ENCODE results near the gene CAMTA2.

Gene CAMTA2

DNA sequence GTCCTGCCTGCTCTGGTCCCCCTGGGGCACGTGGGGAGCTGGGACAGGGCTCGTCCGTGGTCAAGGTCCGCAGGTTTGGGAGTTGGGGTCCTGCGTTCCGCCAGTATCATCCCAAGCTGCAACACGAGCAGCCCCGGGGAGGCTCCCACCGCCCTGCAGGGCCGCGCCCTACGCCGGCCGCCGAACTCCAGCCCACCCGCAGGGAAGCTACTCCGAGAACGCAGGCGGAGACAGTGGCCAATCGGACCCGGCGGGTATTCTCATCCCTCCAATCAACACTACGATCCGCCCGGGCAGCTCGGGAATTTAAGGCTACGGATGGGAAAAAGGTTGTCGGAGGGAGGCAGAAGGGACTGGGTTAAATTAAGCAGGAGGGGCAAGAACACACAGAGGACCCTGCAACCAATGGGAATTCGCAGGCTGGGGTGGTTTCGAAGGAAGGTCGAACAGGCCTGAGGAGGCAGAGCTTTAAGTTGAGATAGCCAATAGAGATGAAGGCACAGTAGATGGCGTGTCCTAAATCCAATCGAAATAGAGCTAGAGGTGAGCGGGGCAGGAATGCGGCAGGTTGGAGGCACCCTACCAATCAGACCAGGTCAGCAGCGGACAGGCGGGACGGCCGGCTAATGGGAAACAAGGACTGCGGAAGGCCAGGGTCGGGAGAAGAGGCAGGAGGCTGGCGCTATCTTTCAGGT, 20.5 kb downstream of the CAMTA2 start:
- DNase-seq, result peak; percentile 97

- DNase-seq, result no peak
Observed at GRCh38 chr17:4965311-4965986, 22.0 kb downstream of the CAMTA2 start.

- DNase-seq, result no peak
Observed at GRCh38 chr17:4960279-4960922, 27.1 kb downstream of the CAMTA2 start.

- DNase-seq, result no peak
Observed at GRCh38 chr17:4959261-4959965, 28.1 kb downstream of the CAMTA2 start.

DNA sequence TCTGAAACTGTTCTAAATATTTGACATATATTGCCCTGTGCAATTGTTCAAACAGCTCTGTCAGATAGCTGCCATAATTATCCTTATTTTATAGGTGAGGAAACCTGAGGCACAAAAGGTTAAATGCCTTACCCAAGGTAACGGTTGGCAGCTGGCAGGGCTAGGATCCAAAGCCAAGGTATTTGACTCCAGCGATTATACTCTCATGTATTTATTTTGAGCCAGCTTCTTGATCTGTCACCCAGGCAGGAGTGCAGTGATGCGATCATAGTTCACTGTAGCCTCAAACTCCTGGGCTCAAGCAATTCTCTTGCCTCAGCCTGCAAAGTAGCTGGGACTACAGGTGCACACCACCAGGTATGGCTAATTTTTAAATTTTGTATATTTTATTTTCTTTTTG, 29.4 kb downstream of the CAMTA2 start:
- DNase-seq, result no peak

DNA sequence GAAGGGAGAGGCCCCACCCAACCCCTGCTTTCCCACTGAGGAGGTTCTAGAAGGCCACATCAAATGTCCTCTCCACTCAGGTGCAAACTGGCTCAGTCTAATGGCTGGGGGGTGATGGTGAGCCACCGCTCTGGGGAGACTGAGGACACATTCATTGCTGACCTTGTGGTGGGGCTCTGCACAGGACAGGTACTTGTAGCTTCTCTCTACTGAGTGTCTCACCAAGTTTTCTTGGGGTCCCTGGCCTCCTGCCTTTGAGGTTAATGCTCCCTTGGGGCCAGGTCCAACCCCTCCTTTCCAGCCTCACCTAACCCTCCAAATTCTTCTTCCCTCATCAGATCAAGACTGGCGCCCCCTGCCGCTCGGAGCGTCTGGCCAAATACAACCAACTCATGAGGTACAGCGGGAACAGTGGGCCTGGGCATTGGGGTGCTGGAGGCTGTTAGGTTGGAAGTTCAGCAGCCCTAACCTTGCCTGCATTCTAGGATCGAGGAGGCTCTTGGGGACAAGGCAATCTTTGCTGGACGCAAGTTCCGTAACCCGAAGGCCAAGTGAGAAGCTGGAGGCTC, 30.9 kb downstream of the CAMTA2 start:
- DNase-seq, result no peak

DNA sequence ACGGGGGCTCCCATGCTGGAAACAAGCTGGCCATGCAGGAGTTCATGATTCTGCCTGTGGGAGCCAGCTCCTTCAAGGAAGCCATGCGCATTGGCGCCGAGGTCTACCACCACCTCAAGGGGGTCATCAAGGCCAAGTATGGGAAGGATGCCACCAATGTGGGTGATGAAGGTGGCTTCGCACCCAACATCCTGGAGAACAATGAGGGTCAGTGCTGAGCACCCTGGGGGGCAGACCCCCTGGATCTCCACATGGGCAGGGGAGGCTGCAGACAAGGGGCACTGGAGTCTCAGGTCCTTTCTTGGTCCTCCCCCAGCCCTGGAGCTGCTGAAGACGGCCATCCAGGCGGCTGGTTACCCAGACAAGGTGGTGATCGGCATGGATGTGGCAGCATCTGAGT, 32.4 kb downstream of the CAMTA2 start:
- DNase-seq, result no peak

DNA sequence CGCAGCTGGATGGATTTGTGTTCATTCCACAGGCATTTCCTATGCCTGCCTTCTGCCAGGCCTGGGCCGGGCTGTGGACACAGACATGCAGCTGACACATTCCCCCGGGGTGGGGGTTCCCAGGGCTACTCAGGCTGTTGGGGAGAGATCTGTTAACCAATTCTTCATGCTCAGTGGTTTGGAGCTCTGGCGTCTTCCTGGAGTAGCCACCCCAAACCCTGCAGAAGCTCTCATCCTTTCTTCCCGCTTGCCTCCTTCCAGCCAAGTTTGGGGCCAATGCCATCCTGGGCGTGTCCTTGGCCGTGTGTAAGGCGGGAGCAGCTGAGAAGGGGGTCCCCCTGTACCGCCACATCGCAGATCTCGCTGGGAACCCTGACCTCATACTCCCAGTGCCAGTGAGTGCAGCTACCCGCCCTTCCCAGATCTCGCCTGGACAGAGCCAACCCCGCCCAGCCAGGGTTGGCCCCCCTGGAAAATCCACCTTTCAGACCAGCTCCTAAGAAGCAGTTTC, 34.0 kb downstream of the CAMTA2 start:
- DNase-seq, result peak; percentile 75

DNA sequence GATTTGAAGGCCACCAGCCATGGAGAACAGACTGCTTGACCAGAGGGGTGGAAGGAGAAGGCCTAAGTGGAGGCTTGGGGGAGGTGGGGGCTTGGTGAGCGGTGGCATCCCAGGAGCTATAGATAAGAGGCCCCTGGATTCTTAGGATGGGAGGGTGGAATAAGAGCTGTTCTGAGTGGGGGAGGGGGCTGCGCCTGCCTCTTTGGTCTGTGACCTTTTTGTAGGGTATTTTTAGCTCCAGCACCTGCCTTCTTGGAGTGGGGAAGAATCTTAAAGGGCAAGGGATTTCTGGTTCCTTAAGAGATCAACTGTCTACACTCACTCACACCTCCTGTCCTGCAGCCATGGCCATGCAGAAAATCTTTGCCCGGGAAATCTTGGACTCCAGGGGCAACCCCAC, 36.0 kb downstream of the CAMTA2 start:
- no peak for DNase-seq

DNA sequence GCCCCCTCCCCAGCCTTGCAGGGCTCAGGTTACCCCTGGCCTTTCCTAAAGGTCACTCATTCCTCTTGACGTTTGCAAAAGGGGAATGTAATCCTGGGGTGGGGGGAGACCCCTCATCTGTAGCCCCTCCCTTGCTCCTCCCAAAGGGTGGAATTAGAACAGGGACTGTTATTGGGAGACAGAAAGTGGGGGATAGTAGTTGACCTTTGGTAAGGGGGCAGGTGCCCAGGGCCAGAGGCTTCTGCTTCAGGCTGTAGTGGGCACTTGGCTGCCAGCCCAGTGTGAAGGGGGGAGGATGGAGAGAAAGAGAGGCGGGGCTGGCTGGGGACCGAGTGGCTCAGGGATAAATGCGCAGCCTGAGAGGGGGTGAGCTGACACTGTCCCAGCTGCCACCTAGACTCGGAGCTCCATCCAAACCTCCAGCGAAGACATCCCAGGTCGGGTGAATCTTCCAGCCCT, 36.7 kb downstream of the CAMTA2 start, which contains the start of gene ENO3:
ENO3 (plus strand) TSS at position 374 of the 459 bp plus-strand sequence. CDS start 711 bp downstream, outside the sequence.
- DNase-seq, result no peak

DNA sequence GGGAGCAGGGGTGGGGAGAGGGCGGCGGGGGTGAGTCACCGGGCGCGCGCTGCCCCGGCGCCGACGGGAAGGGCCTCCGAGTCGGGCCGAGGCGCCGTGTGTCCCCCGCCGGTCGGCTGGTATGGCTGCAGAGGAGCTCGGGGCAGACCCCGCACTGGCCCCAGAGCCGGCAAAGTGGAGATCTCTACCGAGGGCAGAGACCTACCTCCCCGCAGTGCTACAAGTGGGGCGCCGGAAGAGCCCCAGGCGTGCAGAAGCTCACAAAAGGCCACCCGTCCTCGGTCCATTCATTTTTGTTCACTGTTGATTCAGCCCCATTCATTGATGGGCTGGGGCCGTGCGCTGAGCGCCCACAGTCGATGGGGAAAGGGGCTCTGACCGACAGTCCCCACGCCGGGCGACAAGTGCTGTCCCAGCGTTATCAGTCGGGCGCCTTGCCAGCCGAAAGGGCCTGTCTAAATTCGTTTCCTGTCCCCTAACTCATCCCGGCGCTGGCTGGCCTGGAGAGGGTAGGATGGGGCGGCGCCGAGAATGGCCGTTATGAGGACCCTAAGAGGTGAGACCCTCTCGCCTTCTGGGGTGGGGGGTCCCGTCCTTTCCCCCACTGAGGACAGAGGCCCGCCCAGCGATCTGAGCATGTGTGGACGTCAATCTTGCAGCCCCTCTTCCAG, 37.3 kb downstream of the CAMTA2 start:
- DNase-seq, result peak; percentile 61

GRCh38 chr17:4949321-4950074, 38.0 kb downstream of the CAMTA2 start:
- DNase-seq, result peak; percentile 78

GRCh38 chr17:4948931-4949320, 38.5 kb downstream of the CAMTA2 start:
- DNase-seq, result peak; percentile 91

DNA sequence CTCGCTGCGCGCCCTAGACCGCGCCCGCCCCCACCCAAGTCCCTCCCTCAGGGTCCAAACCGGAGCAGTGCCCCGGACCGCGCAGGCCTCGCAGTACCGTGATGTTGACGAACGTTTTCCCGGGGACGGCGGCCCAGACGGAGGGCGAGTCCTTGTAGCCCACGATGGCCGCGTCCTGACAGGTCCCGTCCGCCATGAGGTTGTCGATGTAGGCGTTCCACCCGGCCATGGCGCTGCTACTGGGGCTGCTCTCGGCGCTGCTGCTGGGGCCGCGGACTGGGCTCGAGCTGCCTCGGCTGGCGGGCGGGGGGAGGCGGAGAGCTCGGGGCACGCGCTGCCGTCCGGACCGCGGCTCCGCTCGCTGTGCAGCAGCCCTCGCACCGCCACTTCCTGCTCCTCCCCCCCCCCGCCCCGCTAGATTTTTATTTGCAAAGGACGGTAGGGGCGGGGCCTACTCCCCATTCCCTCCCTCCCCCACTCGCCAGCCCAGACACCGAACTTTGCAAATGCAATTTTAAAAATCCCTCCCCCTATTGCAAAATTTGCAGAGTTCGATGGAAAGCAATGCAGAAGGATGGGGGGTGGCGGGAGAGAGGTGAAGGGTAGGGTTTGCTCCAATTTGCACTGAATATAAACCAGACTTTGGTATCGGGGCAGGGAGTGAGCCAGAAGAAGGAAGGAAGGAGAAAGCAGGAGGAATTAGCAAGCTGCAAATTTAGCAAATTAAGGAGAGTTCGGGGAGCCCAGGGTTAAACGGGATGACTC, 39.1 kb downstream of the CAMTA2 start, which contains the start of gene PFN1:
PFN1 (minus strand) TSS at position 365 of the 765 bp plus-strand sequence; CDS start at position 229, 136 bp downstream.
- peak; percentile 94 for DNase-seq

- DNase-seq, result peak; percentile 82
Observed at GRCh38 chr17:4947411-4948165, 39.9 kb downstream of the CAMTA2 start.

- no peak for DNase-seq
Observed at GRCh38 chr17:4947010-4947410, 40.5 kb downstream of the CAMTA2 start.

- no peak for DNase-seq
Observed at GRCh38 chr17:4946312-4946976, 41.0 kb downstream of the CAMTA2 start.

- no peak for DNase-seq
Observed at GRCh38 chr17:4945944-4946280, 41.6 kb downstream of the CAMTA2 start.

Measured in right forelimb (tissue), 1 donor.